GM18519 (cell line): ENCODE data around the gene SF1.

ENCODE experiments used
- ATAC-seq: cut with Tn5 transposase; IDR thresholded peaks from one replicate; pipeline ENCODE4 v1.9.1; 2021; ENCODE audit warnings: mild to moderate bottlenecking, moderate library complexity; ENCODE audit not compliant: unreplicated experiment, low FRiP score

SF1 gene

DNA sequence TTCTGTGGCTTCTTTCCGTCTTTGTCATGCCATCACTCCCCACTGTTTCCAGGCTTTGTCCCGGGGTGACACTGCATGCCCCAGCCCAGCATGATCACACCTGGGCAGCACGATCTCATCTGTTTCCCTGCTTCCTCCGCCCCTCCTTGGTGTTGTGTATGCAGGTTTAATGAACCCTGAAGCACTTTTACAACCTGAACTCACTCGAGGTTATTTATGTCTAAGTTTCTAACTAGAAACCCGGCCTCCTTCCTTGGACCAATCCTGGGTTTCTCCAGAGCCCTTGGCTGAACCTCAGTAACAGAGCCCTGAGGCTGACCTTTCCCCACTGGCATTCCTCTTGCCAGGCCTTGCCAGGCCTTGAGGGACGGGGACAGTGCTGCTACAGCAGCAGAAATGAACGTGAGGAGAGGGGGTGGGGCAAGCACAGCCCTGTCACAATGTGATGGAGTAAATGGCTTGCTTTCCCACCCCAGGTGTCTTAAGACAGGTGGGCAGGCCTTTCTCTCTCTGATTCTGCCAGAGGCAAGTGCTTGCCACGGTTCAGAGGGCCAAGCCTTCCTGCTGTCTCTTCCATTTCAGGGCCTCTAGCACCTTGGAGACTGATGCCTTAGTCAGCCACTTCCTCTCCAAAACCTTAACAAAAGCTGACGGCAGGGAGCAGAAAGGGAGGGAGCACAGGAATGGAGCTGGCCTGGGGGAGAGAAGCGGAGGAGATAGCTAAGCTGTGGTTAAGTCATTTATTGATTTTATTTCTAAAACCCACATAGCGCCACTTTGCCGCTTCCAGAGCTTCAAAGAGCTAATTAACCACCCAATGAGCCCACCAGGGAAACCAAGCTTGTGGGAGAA is 15.4 kb downstream of the SF1 start:
- ATAC-seq = no peak

DNA sequence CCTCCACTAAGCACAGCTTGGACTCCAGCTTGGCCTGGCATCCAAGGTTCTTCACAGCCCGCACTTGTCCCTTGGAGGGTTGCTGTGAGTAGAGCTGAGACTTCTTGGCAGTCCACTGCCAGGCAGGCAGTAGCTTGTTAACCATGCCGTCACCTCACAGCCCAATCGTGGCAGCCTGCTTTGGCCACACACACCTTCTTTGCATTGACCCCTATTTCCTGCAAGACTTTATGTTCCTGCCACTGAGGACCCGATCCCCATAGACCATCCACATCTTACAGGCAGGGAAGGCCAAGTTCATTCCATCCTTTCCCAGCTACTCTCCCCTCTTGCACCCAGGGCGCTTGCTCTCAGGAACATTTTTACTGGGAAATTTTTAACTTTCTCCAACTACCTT is 16.1 kb downstream of the SF1 start:
- ATAC-seq = no peak

DNA sequence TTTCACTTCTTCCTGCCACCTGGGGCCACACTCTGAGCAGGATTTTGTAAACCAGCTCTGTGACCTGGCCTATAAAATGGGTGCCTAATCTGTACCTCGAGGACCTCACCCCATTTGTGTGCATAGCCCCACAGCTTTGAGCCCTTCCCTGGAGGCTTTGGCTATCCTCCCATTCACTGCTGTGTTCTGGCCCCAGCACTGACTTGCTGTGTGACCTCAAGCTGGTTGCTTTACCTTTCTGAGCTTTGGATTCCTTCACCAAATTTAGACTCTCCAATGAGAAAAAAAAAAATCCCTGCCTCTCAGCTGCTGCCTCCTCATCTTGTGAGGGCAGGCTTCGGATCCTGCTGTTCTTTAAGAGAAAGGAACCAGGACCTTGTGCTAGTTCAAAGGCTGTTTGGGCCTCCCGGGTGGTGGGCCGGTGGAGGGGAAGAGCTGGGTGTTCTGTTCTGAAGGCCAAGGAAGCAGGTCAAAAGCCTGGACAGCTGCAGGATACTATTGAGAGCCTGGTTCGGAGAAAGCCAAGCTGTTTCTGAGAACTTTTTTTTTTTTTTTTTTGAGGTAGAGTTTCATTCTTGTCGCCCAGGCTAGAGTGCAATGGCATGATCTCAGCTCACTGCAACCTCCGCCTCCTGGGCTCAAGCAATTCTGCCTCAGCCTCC is 17.5 kb downstream of the SF1 start:
- ATAC-seq = no peak

DNA sequence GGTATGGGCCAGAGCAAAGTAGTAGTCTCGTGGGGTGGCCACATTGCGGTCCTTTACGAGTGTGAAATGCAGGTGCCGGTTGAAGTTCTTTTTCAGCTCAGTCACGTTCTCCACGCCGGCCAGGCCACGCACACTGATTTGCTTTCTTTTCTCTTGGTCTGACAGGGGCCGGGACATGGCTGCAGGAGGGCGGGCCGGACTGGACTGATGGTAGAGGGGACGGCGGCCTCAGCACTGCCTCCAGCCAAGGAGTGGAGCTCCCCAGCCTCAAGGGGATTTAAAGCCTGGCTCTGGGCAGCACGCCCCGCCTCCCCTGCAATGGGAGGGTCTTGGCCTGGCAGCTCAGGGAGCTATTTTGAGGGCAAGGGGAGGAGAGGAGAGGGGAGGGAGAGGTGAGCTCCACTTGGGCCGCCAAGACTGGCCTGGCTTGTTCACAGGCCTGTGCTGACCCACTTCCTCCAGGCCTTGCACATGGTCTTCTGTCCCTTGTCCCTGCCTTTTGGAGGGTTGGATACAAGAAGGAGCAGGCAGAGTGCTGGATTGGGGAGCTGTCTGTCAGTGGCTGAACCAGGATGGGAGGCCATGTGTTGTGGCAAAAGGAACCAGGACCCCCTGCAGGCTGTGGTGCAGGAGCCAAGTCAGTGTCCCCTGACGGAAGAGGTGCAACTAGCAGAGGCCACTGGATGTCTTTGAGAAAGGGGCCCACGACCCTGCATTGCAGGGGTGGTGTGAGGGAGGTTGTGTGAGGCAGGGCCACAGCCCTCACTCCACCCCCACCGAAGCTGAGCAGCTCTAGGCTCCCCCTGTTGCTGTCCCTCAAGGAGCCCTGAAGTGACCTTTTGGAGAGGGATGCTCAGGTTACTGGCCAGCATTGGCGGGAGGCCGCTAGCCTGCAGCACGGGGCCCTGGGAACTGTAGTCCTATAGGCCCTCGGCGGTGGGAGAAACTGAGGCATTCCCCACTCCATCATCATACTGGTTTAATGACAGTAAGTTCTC is 18.3 kb downstream of the SF1 start, which contains the start of gene PYGM:
PYGM (minus strand) TSS at position 253 of the 998 bp plus-strand sequence; CDS start at position 177, 76 bp downstream.
- no peak for ATAC-seq

DNA sequence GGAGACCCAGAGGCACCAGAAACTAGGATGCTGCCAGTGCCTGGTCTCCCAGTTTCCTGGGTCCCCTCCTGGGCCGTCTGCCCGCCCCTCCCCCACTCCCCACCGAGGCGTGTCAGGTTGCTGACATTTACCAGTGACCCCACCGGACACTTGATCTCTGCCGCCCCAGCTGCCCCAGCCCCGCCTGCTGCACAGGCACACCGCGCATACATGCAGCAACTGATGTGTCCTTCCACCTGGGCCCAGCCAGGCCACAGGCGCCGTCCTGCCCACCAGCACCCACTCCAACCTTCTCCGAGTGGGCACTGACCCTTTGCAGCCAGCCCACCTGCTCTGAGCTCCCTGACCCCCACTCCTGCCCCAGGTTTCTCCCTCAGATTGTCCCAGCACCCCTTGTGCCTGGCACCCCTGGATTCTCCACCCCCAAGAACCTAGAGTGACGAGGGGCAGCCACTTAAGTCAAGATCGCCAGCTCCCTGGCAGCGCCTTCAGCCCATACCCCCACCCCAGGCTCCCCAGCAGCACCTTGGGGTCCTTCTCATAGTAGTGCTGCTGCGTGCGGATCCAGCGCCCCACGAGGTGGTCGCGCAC is 19.1 kb downstream of the SF1 start:
- no peak for ATAC-seq

DNA sequence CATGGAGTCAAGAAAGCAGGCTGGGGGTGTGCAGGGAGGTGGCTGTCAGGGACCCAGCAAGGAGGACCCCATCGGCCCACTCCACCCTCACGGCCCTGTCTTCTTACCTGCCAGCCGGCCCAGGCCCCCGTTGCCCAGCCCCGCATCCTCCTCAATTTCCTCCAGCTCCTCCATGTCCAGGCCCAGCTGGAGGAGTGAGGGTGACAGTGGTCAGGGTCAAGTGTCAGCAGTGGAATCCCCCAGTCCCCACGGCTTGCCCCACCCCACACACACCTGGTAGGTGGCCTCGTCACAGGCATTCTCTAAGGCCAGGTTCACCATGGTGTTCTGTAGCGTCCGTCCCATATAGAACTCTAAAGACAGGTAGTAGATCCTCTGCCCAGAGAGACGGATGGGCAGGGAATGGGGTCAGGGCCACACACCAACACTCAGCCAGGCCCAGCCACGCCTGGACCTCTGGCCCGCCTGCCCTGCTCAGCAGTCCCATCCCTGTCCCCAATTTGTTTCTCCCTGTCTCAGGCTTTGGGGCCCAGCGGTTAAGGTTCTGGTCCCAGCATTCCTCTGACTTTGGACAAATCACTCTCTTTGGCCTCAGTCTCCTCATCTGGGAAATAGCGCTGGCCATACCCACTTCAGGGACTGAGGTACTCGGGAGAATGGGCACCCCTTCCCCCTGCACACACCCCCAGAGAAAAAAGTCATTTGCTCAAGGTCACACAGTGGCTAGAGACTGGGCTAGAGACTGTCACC is 19.8 kb downstream of the SF1 start:
- no peak for ATAC-seq

DNA sequence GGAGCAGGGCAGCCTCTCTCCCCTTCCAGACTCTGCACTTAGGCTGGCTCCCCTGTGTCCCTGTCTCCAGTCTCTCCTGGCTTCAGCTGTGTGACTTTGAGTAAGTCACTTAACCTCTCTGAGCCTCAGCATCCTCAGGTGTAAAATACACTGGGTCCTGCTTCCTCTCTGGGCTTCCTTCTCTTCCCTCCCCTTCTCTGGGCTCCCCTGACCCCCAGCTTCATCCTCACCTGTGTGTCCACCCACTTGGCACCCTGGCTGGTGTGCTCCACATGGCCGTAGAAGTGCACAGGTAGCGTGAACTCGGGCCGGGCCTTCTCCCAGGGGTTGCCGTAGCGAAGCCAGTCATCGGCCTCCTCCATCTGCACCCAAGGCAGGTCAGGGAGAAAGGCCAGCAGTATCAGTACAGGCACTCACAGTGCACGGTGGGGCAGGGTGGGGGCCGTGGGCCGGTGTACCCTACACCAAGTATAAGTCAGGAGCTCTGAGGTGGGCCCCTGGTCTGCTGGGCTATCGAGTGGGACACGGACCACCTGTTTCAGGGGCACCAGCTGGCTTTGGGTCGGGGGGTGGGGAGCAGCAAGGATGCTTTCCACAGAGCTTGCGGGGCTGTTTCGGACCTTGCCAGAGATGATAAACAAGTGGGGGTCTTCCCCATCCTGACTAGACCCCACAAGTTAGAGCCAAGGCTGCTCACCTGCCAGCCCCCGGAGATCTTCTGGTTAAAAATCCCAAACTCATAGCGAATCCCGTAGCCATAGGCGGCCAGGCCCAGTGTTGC is 20.6 kb downstream of the SF1 start:
- ATAC-seq = no peak

DNA sequence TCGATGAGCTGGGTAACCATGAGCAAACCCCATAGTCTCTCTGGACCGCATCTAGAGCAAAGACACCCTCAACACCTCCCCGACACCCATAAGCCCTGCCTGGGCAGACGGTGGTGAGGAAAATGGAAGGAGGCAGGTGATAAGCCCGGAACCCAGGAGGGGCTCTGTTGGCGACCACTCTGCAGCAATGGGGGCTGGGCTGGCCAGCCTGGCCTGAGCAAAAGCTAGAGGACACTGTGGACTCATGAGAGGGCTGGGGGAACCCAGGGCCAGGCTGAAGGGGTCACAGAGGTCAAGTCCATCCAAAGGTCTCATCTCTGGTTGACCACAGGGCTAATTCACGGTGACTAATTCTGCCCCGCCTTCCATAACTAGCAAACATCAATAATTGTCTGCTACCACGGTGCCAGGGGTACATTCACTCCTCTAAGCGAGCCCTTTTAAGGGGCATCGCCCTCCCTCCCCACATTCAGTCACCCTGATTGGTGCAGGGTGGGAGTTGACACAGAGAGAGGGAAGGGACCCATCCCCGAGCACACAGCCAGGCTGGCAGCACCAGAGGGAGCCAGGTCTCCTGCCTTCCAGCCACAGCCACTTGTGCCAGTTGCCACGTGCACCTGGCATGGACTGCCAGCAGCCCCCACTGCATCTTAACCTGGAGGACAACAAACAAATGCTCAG is 22.5 kb downstream of the SF1 start:
- ATAC-seq = no peak

DNA sequence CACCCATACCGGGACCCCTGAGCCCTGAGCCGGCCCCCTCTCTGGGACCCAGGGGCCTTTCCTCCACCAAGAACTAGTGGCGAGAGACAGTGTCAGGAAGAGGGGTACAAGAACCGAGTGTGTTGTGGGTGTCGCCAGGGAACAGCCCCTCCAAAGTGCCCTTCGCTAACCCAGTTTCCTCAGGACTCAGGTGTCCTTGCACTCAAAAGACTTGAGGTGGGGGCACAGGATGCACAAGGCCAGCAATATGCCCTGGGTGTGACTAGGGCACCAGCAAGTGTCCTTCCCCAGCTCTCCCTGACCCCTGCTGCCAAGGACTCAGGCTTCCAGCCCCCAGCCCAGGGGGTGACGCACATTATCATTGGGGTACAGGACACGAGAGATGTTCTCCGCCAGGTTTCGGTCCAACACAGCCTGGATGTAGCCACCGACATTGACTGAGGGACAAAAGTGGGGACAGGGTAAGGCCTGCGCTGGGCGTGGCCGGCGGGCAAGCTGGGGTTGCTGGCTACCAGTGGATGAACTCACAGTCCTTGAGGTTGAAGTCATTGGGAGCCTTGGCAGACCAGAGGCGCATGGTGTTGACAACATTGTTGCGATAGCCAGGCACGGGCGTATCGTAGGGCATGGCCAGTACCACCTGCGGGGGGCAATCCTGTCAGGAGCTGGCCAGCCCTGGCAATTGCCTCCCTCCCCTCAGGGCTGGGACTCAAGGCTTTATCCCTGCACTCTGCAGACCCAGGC is 23.3 kb downstream of the SF1 start:
- ATAC-seq = no peak

DNA sequence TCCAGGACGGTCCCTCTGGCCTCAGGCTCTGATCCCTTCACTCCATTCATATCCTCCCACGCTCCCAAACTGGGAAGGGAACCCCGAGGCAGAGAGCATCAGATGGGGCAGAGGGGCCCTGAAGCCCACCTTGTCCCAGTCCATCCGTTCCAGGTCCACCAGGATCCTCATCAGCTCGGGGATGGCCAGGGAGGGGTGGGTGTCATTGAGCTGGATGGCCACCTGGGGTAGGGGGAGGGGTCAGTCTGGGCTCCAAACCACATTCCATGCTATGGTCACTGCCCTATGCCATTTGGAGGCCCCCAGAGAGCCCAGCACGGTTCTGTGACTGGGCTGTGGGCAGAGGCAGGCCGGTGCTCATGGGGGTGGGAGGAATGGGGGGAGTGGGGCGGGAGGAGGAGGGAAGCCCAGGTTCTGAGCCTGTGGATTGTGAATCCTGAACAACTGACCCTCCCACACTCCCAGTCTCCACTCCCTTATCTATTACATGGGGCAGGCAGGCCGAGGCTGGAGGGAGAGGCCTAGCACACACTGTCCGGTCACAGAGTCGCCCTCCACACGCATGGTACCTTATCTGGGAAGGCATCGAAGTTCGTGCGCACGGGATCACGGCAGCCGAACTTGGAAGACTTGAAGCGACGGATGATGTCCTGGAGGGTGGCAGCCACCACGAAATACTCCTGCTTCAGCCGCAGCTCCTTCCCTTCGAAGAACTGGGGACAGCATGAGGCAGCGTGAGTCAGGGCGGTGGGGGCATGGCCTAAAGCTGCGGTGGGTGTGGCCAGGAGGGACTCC is 24.0 kb downstream of the SF1 start:
- no peak for ATAC-seq

DNA sequence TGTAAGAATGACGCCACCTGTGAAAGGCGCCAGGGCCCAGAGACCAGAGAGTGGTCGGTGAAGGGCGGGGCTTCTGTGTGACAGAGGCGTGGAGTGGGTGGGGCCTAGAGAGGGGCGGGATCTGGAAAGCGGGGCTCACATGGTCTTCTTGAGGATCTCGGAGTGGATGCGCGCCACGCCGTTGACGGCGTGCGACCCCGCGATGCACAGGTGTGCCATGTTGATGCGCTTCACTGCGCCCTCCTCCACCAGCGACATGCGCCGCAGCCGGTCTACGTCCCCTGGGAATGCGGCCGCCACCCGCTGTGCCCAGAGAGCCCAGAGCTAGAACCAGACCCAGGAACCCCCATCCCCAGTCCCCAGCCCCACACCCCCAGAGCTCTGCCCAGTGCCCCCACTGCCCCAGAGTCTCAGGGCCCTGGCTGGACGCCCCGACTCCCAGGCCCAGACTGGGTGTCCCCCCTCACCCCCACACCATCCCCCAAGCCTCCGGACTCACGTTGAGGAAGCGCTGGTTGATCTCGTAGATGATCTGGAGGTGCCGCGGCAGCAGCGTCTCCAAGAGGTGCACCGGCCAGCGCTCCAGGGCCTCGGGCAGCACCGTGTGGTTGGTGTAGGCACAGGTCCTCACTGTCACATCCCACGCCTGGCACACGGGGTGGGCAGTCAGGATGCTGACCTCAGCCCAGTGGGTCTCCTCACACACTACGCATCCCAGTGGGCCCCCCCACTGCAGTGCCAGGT is 24.8 kb downstream of the SF1 start:
- ATAC-seq = no peak

DNA sequence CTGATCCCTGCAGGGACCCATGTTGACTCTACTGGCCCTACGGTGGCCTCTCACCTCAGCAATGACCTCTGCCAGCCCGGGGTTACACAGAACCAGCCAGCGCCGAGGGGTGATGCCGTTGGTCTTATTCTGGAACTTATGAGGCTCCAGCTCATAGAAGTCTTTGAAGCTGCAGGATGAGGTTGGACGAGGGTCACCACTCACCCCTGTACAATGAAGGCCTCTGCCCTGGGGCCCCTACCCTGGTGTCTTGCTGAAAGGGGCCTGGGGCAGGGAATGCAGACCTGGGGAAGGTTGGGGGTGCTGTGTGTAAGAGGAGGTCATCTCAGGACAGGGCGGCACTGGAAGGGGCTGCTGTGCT is 25.3 kb downstream of the SF1 start:
- ATAC-seq = no peak

DNA sequence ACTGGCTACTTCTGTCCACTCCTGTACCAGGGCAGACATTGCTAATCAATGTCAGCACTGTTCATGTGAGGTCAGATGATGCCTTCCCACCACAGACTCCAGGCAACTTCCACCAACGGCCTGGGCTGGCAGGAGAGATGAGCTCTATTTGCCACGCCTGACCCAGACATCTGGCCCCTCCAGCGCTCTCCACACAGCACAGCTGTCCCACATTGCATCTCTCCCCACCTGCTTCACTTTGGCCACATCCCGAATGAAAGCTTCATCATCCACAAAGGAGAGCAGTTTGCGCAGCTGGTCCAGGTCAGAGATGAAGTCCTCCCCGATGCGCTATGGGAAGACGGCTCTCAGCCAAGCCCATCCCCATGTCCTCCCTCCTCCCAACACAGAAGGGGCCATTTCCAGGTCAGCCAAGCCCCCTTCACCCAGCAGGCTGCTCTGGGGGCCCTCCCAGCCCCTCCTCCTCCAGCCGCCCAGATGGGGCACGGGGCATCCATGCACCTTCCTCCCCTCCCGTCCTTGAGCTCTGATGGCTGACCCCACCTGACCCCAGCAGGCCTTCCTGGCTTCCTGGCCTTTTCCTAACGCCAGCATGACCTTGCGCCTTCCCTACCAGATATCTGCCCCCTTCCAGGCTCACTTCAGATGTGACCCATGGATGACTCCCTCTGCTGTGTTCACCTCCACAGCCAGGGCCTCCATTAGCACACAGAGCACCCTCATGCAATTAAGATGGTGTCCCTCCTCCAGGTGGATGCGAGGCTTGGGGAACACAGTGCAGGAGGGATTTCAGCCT is 26.0 kb downstream of the SF1 start:
- ATAC-seq = no peak

DNA sequence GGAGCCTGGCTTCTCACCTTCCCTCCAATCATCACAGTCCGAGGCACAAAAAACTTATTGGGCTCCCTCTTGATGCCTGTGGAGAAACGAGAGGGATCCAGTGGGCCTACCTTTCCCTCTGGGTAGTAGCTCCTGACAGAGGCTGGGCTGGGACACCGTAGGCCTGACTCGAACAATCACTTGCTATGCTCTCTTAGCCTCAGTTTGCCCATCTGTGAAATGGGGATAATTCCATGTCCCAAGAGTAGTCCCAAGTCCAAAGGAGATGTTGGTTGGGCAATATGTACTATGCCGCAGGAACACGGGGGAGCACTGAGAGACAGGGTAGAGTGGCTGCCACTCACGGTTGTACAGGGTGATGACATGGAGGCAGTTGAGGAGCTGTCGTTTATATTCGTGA is 26.8 kb downstream of the SF1 start:
- no peak for ATAC-seq

DNA sequence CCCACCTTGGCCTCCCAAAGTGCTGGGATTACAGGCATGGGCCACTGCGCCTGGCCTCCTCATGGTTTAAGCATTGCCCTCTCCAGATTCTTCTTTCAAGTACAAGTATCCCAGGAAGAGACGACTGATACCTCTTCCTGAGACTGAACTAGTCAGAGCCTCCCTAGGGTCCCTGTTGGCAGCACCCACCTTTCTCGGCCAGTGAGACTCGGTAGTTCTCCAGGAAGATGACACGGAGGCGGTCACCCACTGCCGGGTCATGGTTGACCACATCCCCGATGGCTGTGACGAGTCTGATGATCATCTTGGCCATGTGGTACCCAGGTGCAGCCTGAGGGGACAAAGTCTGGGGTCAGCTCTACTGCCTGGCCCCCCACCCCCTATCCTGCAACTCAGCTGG is 27.2 kb downstream of the SF1 start:
- ATAC-seq = no peak
